HG02981 (cell line): ENCODE results near the gene CDHR5.
A peak's percentile ranks its signal among the peaks of the same experiment; 100 is the strongest.

Experiments used
- ATAC-seq: cut with Tn5 transposase; IDR thresholded peaks from one replicate; pipeline ENCODE4 v1.9.1; 2021; ENCODE audit warnings: mild to moderate bottlenecking, moderate library complexity; ENCODE audit not compliant: unreplicated experiment

Gene CDHR5

DNA sequence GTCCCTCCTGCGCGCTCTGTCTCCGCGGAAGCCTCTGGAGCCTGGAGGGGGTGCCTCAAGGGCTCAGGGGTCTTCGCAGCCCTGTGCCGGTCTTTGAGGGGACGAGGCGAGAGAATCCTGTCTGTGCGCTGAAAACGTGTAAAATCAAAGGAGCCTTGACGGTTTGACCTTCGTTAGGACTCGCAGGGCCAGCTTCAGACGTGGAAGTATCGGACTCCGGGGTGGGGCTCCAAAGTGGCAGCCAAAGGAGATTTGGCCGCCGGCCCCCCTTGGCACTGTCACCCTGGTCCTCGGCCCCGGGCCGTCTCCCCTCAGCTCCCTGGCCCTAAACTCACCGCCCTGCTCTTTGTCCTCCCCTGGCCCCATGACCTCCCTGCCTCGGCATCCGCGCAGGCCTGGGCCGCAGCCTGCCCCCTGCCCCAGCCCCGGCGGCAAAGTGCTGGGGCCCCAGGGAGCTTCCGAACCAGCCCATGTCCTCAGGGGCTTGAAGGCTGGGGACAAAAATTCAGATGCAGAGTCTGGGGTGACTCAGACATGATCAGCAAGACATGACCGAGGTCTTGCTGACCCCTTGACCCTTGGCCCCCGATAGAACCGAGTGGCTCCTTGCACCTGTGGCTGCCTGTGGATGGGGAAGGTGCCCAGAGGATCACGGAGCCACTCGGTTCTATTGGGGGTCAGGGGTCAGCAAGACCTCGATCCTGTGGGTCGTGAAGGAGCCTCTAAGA, 55.4 kb downstream of the CDHR5 start:
- ATAC-seq: no peak

DNA sequence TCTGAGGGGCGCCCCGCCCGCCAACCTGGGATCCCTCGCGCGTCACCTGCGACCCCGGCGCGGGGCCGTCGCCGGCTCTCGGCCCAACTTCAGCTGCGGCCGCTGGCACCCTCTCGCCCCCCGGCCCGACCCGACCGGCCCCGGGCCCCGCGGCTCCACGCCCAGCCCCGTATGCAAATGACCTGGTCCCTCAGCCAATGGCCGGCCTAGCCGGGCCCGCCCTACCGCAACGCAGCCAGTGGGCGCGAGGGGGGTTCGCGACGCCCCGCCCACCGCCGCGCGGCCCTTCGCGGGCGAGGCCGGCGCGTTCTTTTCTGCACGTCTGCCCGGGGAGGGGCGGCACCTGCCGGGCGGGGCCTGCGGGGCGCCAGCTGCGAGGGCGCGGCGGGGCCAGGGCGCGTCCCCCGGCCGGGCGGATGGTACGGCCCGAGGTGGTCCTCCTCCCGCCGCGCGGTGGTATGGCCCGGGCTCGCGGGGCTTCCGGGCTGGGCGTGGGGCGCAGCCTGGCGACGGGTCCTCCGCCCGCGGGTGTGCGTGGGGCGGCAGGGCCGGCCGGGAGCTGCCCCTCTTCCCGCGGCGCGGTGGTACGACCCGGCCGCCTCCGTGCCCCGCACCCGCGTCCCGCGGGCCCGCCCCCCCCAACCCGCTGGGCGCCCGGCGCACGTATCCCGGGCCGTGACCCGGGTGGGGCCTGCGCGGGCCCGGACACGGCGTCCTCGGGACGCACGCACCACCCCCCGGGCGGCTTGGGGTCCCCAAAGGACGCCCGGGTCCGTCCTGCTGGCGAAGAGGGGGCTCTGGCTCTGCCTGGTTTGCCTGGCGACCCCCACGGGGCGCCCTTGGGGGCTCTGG, 56.2 kb downstream of the CDHR5 start:
- peak; percentile 83 for ATAC-seq

GRCh38 chr11:567629-568292, 57.0 kb downstream of the CDHR5 start:
- peak; percentile 5 for ATAC-seq

GRCh38 chr11:567011-567628, 57.6 kb downstream of the CDHR5 start:
- no peak for ATAC-seq
